Sigmoid colon (tissue), 7 donors: ENCODE measurements around the gene FOXK2. TPM values are rescaled to one million over a fixed set of nuclear protein-coding genes. Genes with fewer than 3 reads are reported as not detected.

Experiments
- DNase-seq: peaks from one replicate; pipeline ENCODE4 v3.0.0-alpha.2; 2019
- H3K27ac ChIP-seq, 4 donors: fragments of 200-600 bp; sonication (generic); one replicate each; pipeline ENCODE4 v1.5.1; 2016 to 2019; ENCODE audit warnings: mild to moderate bottlenecking in 1 of 4
- H3K27me3 ChIP-seq, 3 donors: fragments of 200-600 bp; sonication (generic); one replicate each; pipeline ENCODE4 v1.5.1; 2019; ENCODE audit warnings: mild to moderate bottlenecking in 1 of 3
- H3K36me3 ChIP-seq, 4 donors: fragments of 200-600 bp; sonication (generic); one replicate each; pipeline ENCODE4 v1.5.1; 2016 to 2019
- H3K4me1 ChIP-seq, 4 donors: fragments of 200-600 bp; sonication (generic); one replicate each; pipeline ENCODE4 v1.5.1; 2017 to 2019
- H3K4me3 ChIP-seq, 4 donors: fragments of 200-600 bp; sonication (generic); one replicate each; pipeline ENCODE4 v1.5.1; 2017 to 2019; ENCODE audit warnings: mild to moderate bottlenecking in 2 of 4, moderate library complexity in 1 of 4
- H3K9me3 ChIP-seq, 4 donors: fragments of 200-600 bp in 3 of 4; sonication (generic) in 3 of 4; one replicate each; pipeline versions ENCODE4 v1.5.1 to v1.6.1; 2013 to 2019
- EP300 ChIP-seq, 4 donors: sonication (generic); formaldehyde crosslinking; IDR thresholded peaks; one replicate each; pipeline ENCODE4 v1.6.1; 2017; ENCODE audit warnings: antibody characterized with exemption in 4 of 4
- POLR2A ChIP-seq, 2 donors: fragments of 450-650 bp; IDR thresholded peaks; one replicate each; pipeline ENCODE4 v1.6.1; 2016; ENCODE audit warnings: antibody characterized with exemption in 2 of 2, mild to moderate bottlenecking in 2 of 2, moderate library complexity in 2 of 2
- POLR2AphosphoS5 ChIP-seq, 4 donors: sonication (generic); formaldehyde crosslinking; IDR thresholded peaks; one replicate each; pipeline ENCODE4 v1.6.1; 2017; ENCODE audit warnings: antibody characterized with exemption in 4 of 4
- WGBS, 2 donors: extraction: QIAGEN DNeasy Blood & Tissue Kit; methylation state at CpG; one replicate each; pipeline ENCODE4 v1.1.7; 2013; 5-methylcytosine and 5-hydroxymethylcytosine counted together
- intact Hi-C: fragments of 100-400 bp; cut with DNase I; formaldehyde crosslinking; loops from one replicate; pipeline ENCODE4 v1.15.1; 2023
- polyA plus RNA-seq, 3 donors: library from polyadenylated mRNA; stranded (reverse); fragments of 200-250 nt; gene quantifications; one replicate each; pipeline ENCODE4 v1.2.3, GENCODE V29; 2013
- total RNA-seq, 4 donors: library from RNA; depleted of rRNA; stranded (reverse); fragments of >200 nt; gene quantifications; one replicate each; pipeline ENCODE4 v1.1.0, GENCODE V29; 2016
- TF ChIP-seq, protein P1 (sequence below), 4 experiments: fragments of 450-650 bp in 3 of 4; fragments of 200-600 bp in 1 of 4; IDR thresholded peaks; one replicate each; pipeline ENCODE4 v1.5.1; 2016 to 2019; ENCODE audit warnings: antibody characterized with exemption in 4 of 4, mild to moderate bottlenecking in 3 of 4, moderate library complexity in 2 of 4
- donor health status: healthy with polysubstance abuse.
- donor health status: Bipolar disorder and iron deficiency.
- donor health status: healthy.

FOXK2 gene
- total and polyA plus RNA-seq, 7 donors: 10.2 to 56.8 (median 29.3) TPM

GRCh38 chr17:82649501-82650261 lies 130.1 kb downstream of the FOXK2 start:
- Histone ChIP-seq H3K27me3 (no peaks in the 10 kb centered on the region), H3K9me3 (no peaks in the 10 kb centered on the region), H3K36me3 (no peaks in the 10 kb centered on the region), H3K4me3 (no peak overlapping the region), H3K4me1 (peaks cover 0 to 37% (median 29%) of the 10 kb centered on the region in 4 donors), H3K27ac (peak overlapping the region in 2 of 4 donors; percentile 71 to 80)
- peak; percentile 74 for DNase-seq
- TF ChIP-seq POLR2AphosphoS5 (IDR thresholded peaks at IDR 0.05): no peak
- TF ChIP-seq POLR2A (IDR thresholded peaks at IDR 0.05): no peak
- TF ChIP-seq, protein P1, sequence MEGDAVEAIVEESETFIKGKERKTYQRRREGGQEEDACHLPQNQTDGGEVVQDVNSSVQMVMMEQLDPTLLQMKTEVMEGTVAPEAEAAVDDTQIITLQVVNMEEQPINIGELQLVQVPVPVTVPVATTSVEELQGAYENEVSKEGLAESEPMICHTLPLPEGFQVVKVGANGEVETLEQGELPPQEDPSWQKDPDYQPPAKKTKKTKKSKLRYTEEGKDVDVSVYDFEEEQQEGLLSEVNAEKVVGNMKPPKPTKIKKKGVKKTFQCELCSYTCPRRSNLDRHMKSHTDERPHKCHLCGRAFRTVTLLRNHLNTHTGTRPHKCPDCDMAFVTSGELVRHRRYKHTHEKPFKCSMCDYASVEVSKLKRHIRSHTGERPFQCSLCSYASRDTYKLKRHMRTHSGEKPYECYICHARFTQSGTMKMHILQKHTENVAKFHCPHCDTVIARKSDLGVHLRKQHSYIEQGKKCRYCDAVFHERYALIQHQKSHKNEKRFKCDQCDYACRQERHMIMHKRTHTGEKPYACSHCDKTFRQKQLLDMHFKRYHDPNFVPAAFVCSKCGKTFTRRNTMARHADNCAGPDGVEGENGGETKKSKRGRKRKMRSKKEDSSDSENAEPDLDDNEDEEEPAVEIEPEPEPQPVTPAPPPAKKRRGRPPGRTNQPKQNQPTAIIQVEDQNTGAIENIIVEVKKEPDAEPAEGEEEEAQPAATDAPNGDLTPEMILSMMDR (IDR thresholded peaks at IDR 0.05): no peak
- TF ChIP-seq EP300 (IDR thresholded peaks at IDR 0.05): no peak
- 89 to 92% methylated on average over 22 of the region's 22 CpGs for WGBS, 2 donors
- intact Hi-C loops: loop anchor here (2.0 to 10.0 kb wide), 4 partner anchors 49 to 192 kb away; partner anchors contain the start of genes FN3KRP, NARF and RAB40B

- Histone ChIP-seq H3K27ac (no peak overlapping the region), H3K4me3 (no peak overlapping the region), H3K9me3 (no peaks in the 10 kb centered on the region), H3K4me1 (peaks cover 0 to 27% (median 22%) of the 10 kb centered on the region in 4 donors), H3K27me3 (no peaks in the 10 kb centered on the region), H3K36me3 (no peaks in the 10 kb centered on the region)
- 85 to 86% methylated on average over 10 of the region's 10 CpGs for WGBS, 2 donors
- intact Hi-C loops: loop anchor here (5.0 kb wide), 1 partner anchor 67 kb away; the partner anchor contains the start of gene FN3KRP
- TF ChIP-seq, protein P1 (IDR thresholded peaks at IDR 0.05): no peak
- TF ChIP-seq POLR2A (IDR thresholded peaks at IDR 0.05) (no peak), POLR2AphosphoS5 (IDR thresholded peaks at IDR 0.05) (no peak), EP300 (IDR thresholded peaks at IDR 0.05) (no peak)
- no peak for DNase-seq
These were observed 131.2 kb downstream of the FOXK2 start for GRCh38 chr17:82650723-82651122.

- no peak for TF ChIP-seq POLR2AphosphoS5 (IDR thresholded peaks at IDR 0.05)
- TF ChIP-seq POLR2A (IDR thresholded peaks at IDR 0.05): no peak
- TF ChIP-seq EP300 (IDR thresholded peaks at IDR 0.05): no peak
- TF ChIP-seq, protein P1 (IDR thresholded peaks at IDR 0.05): no peak
- H3K27ac ChIP-seq: peak overlapping the region in 1 of 4 donors; percentile 17
- no peak for DNase-seq
- no peaks in the 10 kb centered on the region for H3K9me3 ChIP-seq
- H3K27me3 ChIP-seq: no peaks in the 10 kb centered on the region
- no peak overlapping the region for H3K4me3 ChIP-seq
- 68 to 87% methylated on average over 30 of the region's 30 CpGs for whole genome bisulfite sequencing, 2 donors
- H3K4me1 ChIP-seq: peaks cover 0 to 5% (median 4%) of the 10 kb centered on the region in 4 donors
- intact Hi-C loops: loop anchor here (5.0 kb wide), 1 partner anchor 63 kb away; the partner anchor contains the start of gene FN3KRP
- H3K36me3 ChIP-seq: peaks cover 0 to 29% (median 0%) of the 10 kb centered on the region in 4 donors
These were observed 134.4 kb downstream of the FOXK2 start for GRCh38 chr17:82653651-82654528.

Other genes starting within 250 kb of the FOXK2 start
- gene CSNK1D, start 246.0 kb upstream of the FOXK2 start, total RNA-seq: 10 to 100 TPM; 45.1 to 61.2 (median 48.9) TPM
- gene CSNK1D, start 246.0 kb upstream of the FOXK2 start, polyA plus RNA-seq: 100 to 1,000 TPM in 1 of 3 donors, 10 to 100 TPM in 2; 55.9 to 142 (median 86.2) TPM
- 1 to 10 TPM in 2 of 4 donors, not detected in 2; 2.8 to 4.3 TPM for gene CD7, start 202.1 kb upstream of the FOXK2 start, total RNA-seq
- 10 to 100 TPM in 1 of 3 donors, 1 to 10 TPM in 1, under 1 TPM in 1; 0.60 to 38.3 (median 4.6) TPM for gene CD7, start 202.1 kb upstream of the FOXK2 start, polyA plus RNA-seq
- gene SECTM1, start 186.0 kb upstream of the FOXK2 start, total RNA-seq: 10 to 100 TPM in 2 of 4 donors, 1 to 10 TPM in 2; 8.4 to 56.9 (median 10.5) TPM
- gene SECTM1, start 186.0 kb upstream of the FOXK2 start, polyA plus RNA-seq: 100 to 1,000 TPM in 1 of 3 donors, 10 to 100 TPM in 2; 64.3 to 105 (median 80.8) TPM
- gene TEX19, start 160.5 kb upstream of the FOXK2 start, total RNA-seq: not detected
- gene TEX19, start 160.5 kb upstream of the FOXK2 start, polyA plus RNA-seq: under 1 TPM in 1 of 3 donors, not detected in 2; 0.04 TPM
- not detected for gene UTS2R, start 148.0 kb upstream of the FOXK2 start, total RNA-seq
- gene UTS2R, start 148.0 kb upstream of the FOXK2 start, polyA plus RNA-seq: not detected
- gene HEXD, start 101.4 kb upstream of the FOXK2 start, total RNA-seq: 10 to 100 TPM; 15.8 to 42.9 (median 24.0) TPM
- 10 to 100 TPM in 2 of 3 donors, 1 to 10 TPM in 1; 9.5 to 46.2 (median 16.2) TPM for gene HEXD, start 101.4 kb upstream of the FOXK2 start, polyA plus RNA-seq
- 10 to 100 TPM; 14.1 to 28.2 (median 22.1) TPM for gene OGFOD3, start 101.1 kb upstream of the FOXK2 start, total RNA-seq
- 10 to 100 TPM in 1 of 3 donors, 1 to 10 TPM in 2; 6.0 to 23.4 (median 6.9) TPM for gene OGFOD3, start 101.1 kb upstream of the FOXK2 start, polyA plus RNA-seq
- gene CYBC1, start 69.0 kb upstream of the FOXK2 start, total RNA-seq: 10 to 100 TPM; 22.8 to 76.6 (median 46.7) TPM
- 100 to 1,000 TPM in 1 of 3 donors, 10 to 100 TPM in 2; 25.8 to 116 (median 32.1) TPM for gene CYBC1, start 69.0 kb upstream of the FOXK2 start, polyA plus RNA-seq
- 10 to 100 TPM; 34.6 to 50.4 (median 43.8) TPM for gene NARF, start 61.0 kb upstream of the FOXK2 start, total RNA-seq
- gene NARF, start 61.0 kb upstream of the FOXK2 start, polyA plus RNA-seq: 10 to 100 TPM; 29.4 to 65.8 (median 38.6) TPM
- 10 to 100 TPM; 51.7 to 67.0 (median 66.7) TPM for gene WDR45B, start 128.7 kb downstream of the FOXK2 start, total RNA-seq
- gene WDR45B, start 128.7 kb downstream of the FOXK2 start, polyA plus RNA-seq: 10 to 100 TPM; 62.5 to 70.1 (median 67.5) TPM
- 10 to 100 TPM; 11.7 to 32.7 (median 21.6) TPM for gene RAB40B, start 179.0 kb downstream of the FOXK2 start, total RNA-seq
- 10 to 100 TPM; 14.0 to 26.4 (median 24.0) TPM for gene RAB40B, start 179.0 kb downstream of the FOXK2 start, polyA plus RNA-seq
- gene FN3KRP, start 197.0 kb downstream of the FOXK2 start, total RNA-seq: 10 to 100 TPM in 3 of 4 donors, 1 to 10 TPM in 1; 8.1 to 18.0 (median 13.1) TPM
- gene FN3KRP, start 197.0 kb downstream of the FOXK2 start, polyA plus RNA-seq: 10 to 100 TPM; 27.0 to 36.1 (median 33.5) TPM
- 10 to 100 TPM in 1 of 4 donors, 1 to 10 TPM in 3; 2.8 to 11.9 (median 6.6) TPM for gene FN3K, start 215.9 kb downstream of the FOXK2 start, total RNA-seq
- 10 to 100 TPM; 13.2 to 22.2 (median 20.5) TPM for gene FN3K, start 215.9 kb downstream of the FOXK2 start, polyA plus RNA-seq
- gene TBCD, start 232.3 kb downstream of the FOXK2 start, total RNA-seq: 10 to 100 TPM; 25.3 to 69.0 (median 34.4) TPM
- 10 to 100 TPM; 11.1 to 77.4 (median 19.2) TPM for gene TBCD, start 232.3 kb downstream of the FOXK2 start, polyA plus RNA-seq